C4-2B (cell line): ENCODE data around the gene CLEC2L.

Source experiments
- ZFX ChIP-seq: fragments of 450-650 bp; IDR thresholded peaks from 2 replicates; pipeline ENCODE4 v1.6.1; 2017
- TF ChIP-seq, protein P1 (sequence below): fragments of 450-650 bp; conservative IDR thresholded peaks from 2 replicates; pipeline ENCODE4 v1.5.1; 2017; ENCODE audit warnings: mild to moderate bottlenecking

- TF ChIP-seq, protein P1, sequence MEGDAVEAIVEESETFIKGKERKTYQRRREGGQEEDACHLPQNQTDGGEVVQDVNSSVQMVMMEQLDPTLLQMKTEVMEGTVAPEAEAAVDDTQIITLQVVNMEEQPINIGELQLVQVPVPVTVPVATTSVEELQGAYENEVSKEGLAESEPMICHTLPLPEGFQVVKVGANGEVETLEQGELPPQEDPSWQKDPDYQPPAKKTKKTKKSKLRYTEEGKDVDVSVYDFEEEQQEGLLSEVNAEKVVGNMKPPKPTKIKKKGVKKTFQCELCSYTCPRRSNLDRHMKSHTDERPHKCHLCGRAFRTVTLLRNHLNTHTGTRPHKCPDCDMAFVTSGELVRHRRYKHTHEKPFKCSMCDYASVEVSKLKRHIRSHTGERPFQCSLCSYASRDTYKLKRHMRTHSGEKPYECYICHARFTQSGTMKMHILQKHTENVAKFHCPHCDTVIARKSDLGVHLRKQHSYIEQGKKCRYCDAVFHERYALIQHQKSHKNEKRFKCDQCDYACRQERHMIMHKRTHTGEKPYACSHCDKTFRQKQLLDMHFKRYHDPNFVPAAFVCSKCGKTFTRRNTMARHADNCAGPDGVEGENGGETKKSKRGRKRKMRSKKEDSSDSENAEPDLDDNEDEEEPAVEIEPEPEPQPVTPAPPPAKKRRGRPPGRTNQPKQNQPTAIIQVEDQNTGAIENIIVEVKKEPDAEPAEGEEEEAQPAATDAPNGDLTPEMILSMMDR: no peak
- no peak for TF ChIP-seq ZFX
Measured at GRCh38 chr7:139482122-139482521, 41.4 kb upstream of the CLEC2L start.
